ENCODE data around the gene OR14A2.
"Not testable (repeated sequence)": the region's sequence is repeated elsewhere in the genome, so short reads cannot be mapped to it uniquely, and the experiment has no call there.

Gene OR14A2

DNA sequence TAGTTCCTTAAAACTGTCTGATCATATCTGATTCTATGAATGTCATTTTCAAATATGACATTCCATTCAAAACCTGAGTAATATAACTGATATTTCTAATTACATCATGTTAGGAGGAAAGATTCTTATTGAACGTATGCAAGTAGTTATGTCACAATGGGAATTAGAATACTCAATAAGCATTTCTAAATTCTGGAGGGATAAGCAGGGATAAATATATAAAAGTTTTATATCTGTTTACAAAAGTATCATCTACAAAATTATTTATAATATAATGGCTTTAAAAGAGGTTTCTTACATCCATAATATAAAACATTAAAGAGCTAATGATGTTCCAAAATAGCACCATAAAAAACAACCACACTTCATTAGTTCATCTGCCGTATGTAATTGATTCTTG, at the start of gene OR14A2:
Gene OR14A2 (minus strand): TSS at position 101 of the 400 bp plus-strand sequence.
- DNase-seq = no peak

- DNase-seq = no peak
These were observed 49.6 kb upstream of the OR14A2 start for GRCh38 chr1:247797518-247797917.

DNA sequence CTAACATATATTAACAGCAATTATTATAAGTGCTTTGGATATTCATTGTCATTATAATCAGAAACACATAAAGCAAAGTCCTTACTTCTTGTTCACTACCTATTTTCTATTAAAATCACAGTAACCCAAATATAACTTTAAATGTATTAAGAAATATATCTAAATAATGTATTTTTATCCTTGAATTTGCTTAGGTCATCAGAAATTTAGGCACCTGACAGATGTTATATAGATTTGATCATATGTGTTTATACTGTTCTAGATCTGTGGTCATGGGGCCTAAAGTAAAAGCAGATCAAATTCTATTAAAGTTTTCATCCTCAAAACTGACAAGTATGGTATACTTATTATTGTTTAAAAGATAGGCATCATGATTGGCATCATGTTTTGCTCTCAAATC, 21.7 kb upstream of the OR14A2 start:
- no peak for DNase-seq

DNA sequence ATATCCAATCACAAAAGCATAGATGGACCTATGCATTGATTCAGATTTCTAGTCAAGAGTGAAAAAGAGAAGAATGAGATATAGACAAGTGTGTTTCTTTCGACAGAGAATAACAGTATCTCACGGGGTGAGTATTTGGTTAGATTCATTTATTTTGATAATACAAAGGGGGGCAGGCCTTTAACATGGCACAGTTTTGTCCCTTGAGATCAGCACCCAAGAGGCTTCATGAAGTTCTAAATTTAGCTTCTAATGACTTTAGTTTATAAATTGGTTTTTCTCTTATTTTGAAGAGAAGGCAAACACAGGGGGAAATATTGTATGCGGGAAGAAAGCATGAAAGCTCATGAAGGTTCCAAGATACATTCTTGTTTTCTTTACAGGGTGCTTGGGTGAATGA, 12.5 kb upstream of the OR14A2 start, which contains the start of gene OR1C1:
Gene OR1C1 (minus strand): TSS at position 101 of the 400 bp plus-strand sequence. CDS start 2,150 bp downstream, outside the sequence.
- no peak for DNase-seq

GRCh38 chr1:247754311-247754710, 6.4 kb upstream of the OR14A2 start:
- not testable (repeated sequence) for DNase-seq

DNA sequence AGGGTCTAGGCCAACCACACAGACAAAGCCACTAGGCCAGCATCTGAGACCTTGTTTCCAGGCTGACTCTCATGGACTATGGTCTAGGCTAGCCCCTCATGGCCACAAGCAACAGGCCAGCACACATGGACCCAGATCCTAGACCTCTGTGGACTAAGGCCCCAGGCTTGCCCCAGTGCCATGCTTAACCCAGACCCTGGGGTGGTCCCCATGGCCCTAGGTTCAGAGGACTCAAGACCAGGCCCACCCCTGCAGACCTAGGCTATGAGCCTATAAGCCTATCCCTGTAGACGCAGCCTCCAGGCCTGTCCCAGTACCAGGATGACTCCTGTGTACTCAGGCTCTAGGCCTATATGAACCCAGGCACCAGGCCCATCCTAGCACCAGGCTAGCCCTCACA, 1.9 kb upstream of the OR14A2 start:
- no peak for DNase-seq

GRCh38 chr1:247747616-247748015, 325 bp downstream of the OR14A2 start:
- DNase-seq = no peak

DNA sequence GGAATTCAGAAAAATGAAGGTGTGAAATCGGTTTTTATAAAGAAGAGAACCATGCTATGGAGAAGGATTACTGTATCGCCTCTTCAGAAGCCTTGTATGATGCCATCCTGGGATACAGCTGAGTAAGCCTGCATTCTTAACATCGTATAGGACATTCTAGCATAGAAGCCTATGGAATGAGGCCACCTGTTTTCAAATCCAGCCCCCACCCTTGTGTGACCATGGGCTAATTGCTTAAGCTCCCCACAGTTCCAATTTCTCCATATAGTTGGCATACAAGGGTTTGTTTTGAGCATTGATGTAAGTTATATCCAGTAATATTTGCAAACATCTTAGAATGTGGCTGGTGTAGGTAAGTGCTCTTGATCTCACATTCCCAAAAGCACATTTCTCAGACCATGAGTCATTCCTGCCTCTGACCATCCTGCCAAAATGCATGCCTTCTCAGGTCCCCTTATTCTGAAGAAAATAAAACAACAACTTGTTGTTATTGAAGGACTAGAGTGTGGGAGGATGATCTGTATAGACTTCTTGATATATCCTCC, 1.5 kb downstream of the OR14A2 start:
- no peak for DNase-seq

DNA sequence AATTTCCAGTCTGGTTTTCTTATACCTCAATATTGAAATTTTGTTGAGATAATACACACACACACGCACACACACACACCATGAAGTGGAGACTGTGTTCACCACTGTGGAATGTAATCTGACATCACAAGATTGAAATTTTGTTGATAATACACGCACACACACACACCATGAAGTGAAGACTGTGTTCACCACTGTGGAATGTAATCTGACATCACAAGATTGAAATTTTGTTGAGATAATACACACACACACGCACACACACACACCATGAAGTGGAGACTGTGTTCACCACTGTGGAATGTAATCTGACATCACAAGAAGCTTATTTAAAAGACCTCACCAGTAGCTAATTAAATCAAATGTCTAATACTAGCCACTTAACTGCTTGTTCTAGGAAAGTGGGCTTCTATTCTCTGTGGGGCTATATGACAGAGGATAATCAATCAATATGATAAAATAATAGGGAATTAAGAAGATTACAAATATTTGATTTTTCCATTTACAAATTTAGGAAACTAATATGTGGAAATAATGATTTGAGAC, 5.7 kb downstream of the OR14A2 start:
- DNase-seq = not testable (repeated sequence)

- no peak for DNase-seq
These were observed 6.2 kb downstream of the OR14A2 start for GRCh38 chr1:247741756-247742155.

GRCh38 chr1:247740721-247741120, 7.2 kb downstream of the OR14A2 start:
- no peak for DNase-seq

- no peak for DNase-seq
These were observed 9.6 kb downstream of the OR14A2 start, which contains the start of gene OR14K1 for GRCh38 chr1:247738315-247738714. TSS of gene OR14K1 (plus strand) at chr1:247738615. CDS start at chr1:247738615, 0 bp downstream.

DNA sequence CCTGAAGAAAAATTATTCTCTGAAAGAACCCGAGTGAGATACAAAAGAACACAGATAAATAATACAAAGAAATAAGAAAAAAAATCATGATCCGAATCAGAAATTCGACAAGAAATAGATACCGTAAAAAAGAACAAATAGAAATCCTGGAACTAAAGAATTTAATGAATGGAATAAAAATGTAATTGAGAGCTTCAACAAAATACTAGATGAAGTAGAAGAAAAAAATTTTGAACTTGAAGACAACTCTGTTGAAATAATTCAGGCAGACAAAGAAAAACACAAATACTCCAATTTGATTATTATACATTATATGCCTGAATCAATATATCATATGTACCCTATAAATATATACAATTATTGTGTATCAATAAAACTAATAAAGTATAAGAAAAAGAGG, 26.7 kb downstream of the OR14A2 start:
- no peak for DNase-seq

DNA sequence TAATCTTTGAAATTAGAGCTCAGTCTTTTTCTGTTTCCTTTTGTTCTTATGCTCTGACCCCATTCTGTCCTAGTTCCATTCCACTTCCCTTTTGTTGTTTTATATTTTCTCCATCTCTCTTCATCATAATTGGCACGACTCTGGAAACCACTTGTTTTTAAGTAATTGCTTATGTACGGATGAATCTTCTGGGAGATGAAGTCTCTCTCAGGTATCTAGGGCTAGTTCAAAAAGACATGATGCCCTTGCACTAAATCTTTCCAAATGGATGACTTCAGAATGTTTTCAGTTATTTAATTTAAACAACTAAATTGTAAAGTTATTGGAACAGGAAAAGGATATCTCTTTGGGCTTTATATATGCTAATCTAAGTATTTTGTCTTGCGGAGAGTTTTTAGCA, 31.4 kb downstream of the OR14A2 start, which contains the start of gene OR6F1:
Gene OR6F1 (minus strand): TSS at position 101 of the 400 bp plus-strand sequence. CDS start 3,891 bp downstream, outside the sequence.
- DNase-seq = no peak

DNA sequence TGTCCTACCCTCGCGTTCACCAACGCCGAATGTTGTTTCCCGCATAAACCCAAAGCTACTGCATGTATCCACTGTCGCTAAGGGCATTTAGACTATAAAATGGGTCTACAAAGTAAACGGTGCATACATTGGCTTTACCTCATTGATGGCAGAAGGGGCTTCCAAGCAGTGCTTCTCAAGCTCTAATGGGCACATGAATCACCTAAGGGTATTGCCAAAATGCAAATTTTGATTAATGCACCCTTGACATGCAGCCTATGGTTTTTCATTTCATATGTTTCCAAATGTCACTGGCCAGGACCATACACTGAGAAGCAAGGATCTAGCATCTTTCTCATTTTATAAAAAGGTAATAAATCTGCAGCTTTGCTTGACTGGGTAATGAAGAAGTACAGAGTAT, 34.2 kb downstream of the OR14A2 start:
- no peak for DNase-seq

GRCh38 chr1:247710681-247711080, 37.3 kb downstream of the OR14A2 start:
- not testable (repeated sequence) for DNase-seq

- no peak for DNase-seq
These were observed 46.6 kb downstream of the OR14A2 start for GRCh38 chr1:247701338-247701737.

DNA sequence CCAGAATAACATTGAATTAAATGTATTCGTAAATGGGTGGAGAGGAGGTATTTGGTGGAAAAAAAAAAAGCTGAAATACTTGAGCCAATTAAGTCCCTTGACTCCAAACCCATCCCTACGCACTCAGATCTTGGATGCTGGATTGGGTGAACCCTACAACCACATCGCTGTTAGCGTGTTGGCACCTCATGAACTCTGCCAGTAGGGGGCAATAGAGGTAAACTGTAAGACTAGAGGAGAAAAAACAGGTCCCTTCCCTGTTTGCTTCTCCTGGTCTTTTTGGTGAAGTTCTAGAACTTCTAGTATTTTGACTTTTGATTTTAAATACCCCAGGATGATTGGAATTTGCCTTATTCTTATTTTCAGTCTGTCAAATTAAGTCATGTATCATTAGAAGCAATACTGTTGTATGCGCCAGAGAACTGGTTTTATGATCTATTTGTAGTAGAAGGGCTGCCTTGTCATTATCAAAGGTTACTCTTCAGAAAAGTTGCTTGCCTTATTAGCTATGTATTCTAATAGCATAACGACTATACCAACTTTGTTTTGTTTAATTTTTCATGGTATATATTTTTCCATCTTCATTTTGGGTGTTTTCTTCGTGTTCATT, 66.5 kb downstream of the OR14A2 start:
- DNase-seq = no peak

DNA sequence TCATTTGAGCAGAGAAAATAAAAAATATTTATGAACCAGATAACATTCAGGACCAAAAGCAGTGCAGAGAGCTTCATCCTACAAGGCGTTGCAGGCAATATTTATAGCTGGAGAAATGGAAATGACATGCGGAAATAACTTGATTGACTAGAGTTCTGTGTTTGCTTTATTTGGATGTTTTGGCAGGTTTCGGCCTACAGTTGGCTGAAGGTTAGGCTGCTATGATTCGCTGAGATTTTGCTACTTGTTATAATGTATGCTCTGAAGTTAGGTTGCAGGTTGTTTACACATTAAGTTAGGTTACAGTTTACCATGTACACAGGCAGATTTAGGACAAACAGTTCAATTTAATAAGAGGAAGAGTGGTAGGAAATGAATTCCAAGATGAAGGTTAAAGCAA, 67.8 kb downstream of the OR14A2 start:
- no peak for DNase-seq

- no peak for DNase-seq
These were observed 68.3 kb downstream of the OR14A2 start, which contains the start of gene OR13G1 for GRCh38 chr1:247679639-247680038. TSS of gene OR13G1 (minus strand) at chr1:247679739. CDS start at chr1:247673041, 6,698 bp downstream.

All from activated CD8-positive, alpha-beta memory T cell treated with anti-CD3 and anti-CD28 coated beads, Interleukin-2, amount 50 U/mL, for 4 hours (primary cell).